Smooth muscle cell (in vitro differentiated cells): ENCODE measurements around the gene LMTK3. TPM values are rescaled to one million over a fixed set of nuclear protein-coding genes. Genes with fewer than 3 reads are reported as not detected.

Experiments
- DNase-seq: peaks from one replicate; lab custom pipeline; 2025; ENCODE audit not compliant: unreplicated experiment; lab: John Stamatoyannopoulos, UW
- H2AFZ ChIP-seq: fragments of 200-600 bp; sonication (generic); 2 replicates; pipeline ENCODE4 v1.6.0; 2016; ENCODE audit warnings: antibody characterized with exemption, low read depth, mild to moderate bottlenecking
- H3F3A ChIP-seq: fragments of 200-600 bp; sonication (generic); 2 replicates; pipeline ENCODE4 v1.6.0; 2017; ENCODE audit warnings: antibody characterized with exemption, low read depth
- H3K27ac ChIP-seq: fragments of 200-600 bp; sonication (generic); 2 replicates; pipeline ENCODE4 v1.5.1; 2016; ENCODE audit warnings: low read depth, mild to moderate bottlenecking
- H3K27me3 ChIP-seq: fragments of 200-600 bp; sonication (generic); 2 replicates; pipeline ENCODE4 v1.6.1; 2016; ENCODE audit warnings: low read depth, mild to moderate bottlenecking
- H3K36me3 ChIP-seq: fragments of 200-600 bp; sonication (generic); 2 replicates; pipeline ENCODE4 v1.5.1; 2016; ENCODE audit warnings: low read depth
- H3K4me1 ChIP-seq: fragments of 200-600 bp; sonication (generic); 2 replicates; pipeline ENCODE4 v1.5.1; 2016; ENCODE audit warnings: low read depth
- H3K4me2 ChIP-seq: fragments of 200-600 bp; sonication (generic); 2 replicates; pipeline ENCODE4 v1.6.0; 2016; ENCODE audit warnings: mild to moderate bottlenecking
- H3K4me3 ChIP-seq: fragments of 200-600 bp; sonication (generic); 2 replicates; pipeline ENCODE4 v1.5.1; 2016; ENCODE audit warnings: mild to moderate bottlenecking
- H3K79me2 ChIP-seq: fragments of 200-600 bp; sonication (generic); 2 replicates; pipeline ENCODE4 v1.6.0; 2016; ENCODE audit warnings: low read depth, mild to moderate bottlenecking
- H3K9ac ChIP-seq: fragments of 200-600 bp; sonication (generic); 2 replicates; pipeline ENCODE4 v1.6.0; 2016; ENCODE audit warnings: low read depth
- H3K9me3 ChIP-seq: fragments of 200-600 bp; sonication (generic); replicated peaks from 2 replicates; pipeline ENCODE4 v1.5.1; 2016; ENCODE audit warnings: low read depth
- H4K20me1 ChIP-seq: fragments of 200-600 bp; sonication (generic); 2 replicates; pipeline ENCODE4 v1.6.0; 2016; ENCODE audit warnings: low read depth
- CTCF ChIP-seq: fragments of 200-600 bp; sonication (generic); IDR thresholded peaks from 2 replicates; pipeline ENCODE4 v1.5.1; 2017; ENCODE audit warnings: borderline replicate concordance, mild to moderate bottlenecking, antibody characterized with exemption; ENCODE audit not compliant: insufficient read depth, poor library complexity, severe bottlenecking
- WGBS: methylation state at CpG from one replicate; pipeline ENCODE4 v1.1.7; 2016; ENCODE audit warnings: low lambda C conversion rate; 5-methylcytosine and 5-hydroxymethylcytosine counted together
- polyA plus RNA-seq: library from polyadenylated mRNA; unstranded; fragments of >200 nt; fragmentation: Nextera tagmentation; extraction: Ambion mirVana; gene quantifications from 2 replicates; pipeline ENCODE4 v1.2.1, GENCODE V29; 2016
- total RNA-seq: library from RNA; depleted of rRNA; stranded (reverse); fragments of >200 nt; gene quantifications from 2 replicates; pipeline ENCODE4 v1.2.3, GENCODE V29; 2014

Gene LMTK3
- total and polyA plus RNA-seq, 2 experiments from 2014 or later, result 0.66 to 3.1 TPM

- Histone ChIP-seq H3F3A (peaks cover 6% of the 10 kb centered on the region), H3K27me3 (no peaks in the 10 kb centered on the region), H3K9me3 (no peaks in the 10 kb centered on the region), H3K4me3 (no peak overlapping the region), H3K79me2 (no peaks in the 10 kb centered on the region), H3K4me2 (no peak overlapping the region), H3K36me3 (no peaks in the 10 kb centered on the region), H3K9ac (no peak overlapping the region), H4K20me1 (no peaks in the 10 kb centered on the region), H3K27ac (no peak overlapping the region), H2AFZ (no peak overlapping the region), H3K4me1 (peaks cover 4% of the 10 kb centered on the region)
- TF ChIP-seq CTCF, result no peak
- DNase-seq, result no peak
- WGBS, result 91% methylated on average over 26 of the region's 46 CpGs
Observed at GRCh38 chr19:48497728-48498594, 13.7 kb downstream of the LMTK3 start.

- H3K27ac ChIP-seq, result no peak overlapping the region
- no peaks in the 10 kb centered on the region for H3K9me3 ChIP-seq
- no peak overlapping the region for H3K4me2 ChIP-seq
- no peaks in the 10 kb centered on the region for H3K27me3 ChIP-seq
- no peaks in the 10 kb centered on the region for H4K20me1 ChIP-seq
- no peak for TF ChIP-seq CTCF
- no peak overlapping the region for H2AFZ ChIP-seq
- no peaks in the 10 kb centered on the region for H3K36me3 ChIP-seq
- H3K79me2 ChIP-seq, result no peaks in the 10 kb centered on the region
- no peak overlapping the region for H3K4me3 ChIP-seq
- no peak for DNase-seq
- H3K4me1 ChIP-seq, result peaks cover 4% of the 10 kb centered on the region
- 93% methylated on average over 32 of the region's 45 CpGs for WGBS
- no peak overlapping the region for H3K9ac ChIP-seq
- H3F3A ChIP-seq, result peaks cover 6% of the 10 kb centered on the region
Observed at GRCh38 chr19:48496959-48497727, 14.5 kb downstream of the LMTK3 start.

- H2AFZ ChIP-seq, result no peak overlapping the region
- 67% methylated on average over 6 of the region's 6 CpGs for WGBS
- TF ChIP-seq CTCF, result no peak
Observed at GRCh38 chr19:48495396-48495795, 16.2 kb downstream of the LMTK3 start.

More at GRCh38 chr19:48495396-48495795, 16.2 kb downstream of the LMTK3 start:
- no peak overlapping the region for H3K9ac ChIP-seq
- no peaks in the 10 kb centered on the region for H3K36me3 ChIP-seq
- H3K27ac ChIP-seq, result no peak overlapping the region
- peaks cover 6% of the 10 kb centered on the region for H3F3A ChIP-seq
- H3K4me1 ChIP-seq, result peaks cover 7% of the 10 kb centered on the region
- H3K9me3 ChIP-seq, result no peaks in the 10 kb centered on the region
- no peaks in the 10 kb centered on the region for H3K27me3 ChIP-seq
- no peaks in the 10 kb centered on the region for H3K79me2 ChIP-seq
- no peak overlapping the region for H3K4me3 ChIP-seq
- H3K4me2 ChIP-seq, result no peak overlapping the region
- no peak for DNase-seq
- H4K20me1 ChIP-seq, result no peaks in the 10 kb centered on the region
